WTC11 (cell line): ENCODE data around the gene TRMT11. TPM values are rescaled to one million over a fixed set of nuclear protein-coding genes. Genes with fewer than 3 reads are reported as not detected.
A peak's percentile ranks its signal among the peaks of the same experiment; 100 is the strongest.

Experiments
- AFF4 ChIP-seq: sonication (generic); formaldehyde crosslinking; IDR thresholded peaks from 2 replicates; pipeline ENCODE4 v1.8.1; 2023; ENCODE audit warnings: mild to moderate bottlenecking, missing genetic modification reagents, borderline replicate concordance
- ATF2 ChIP-seq: sonication (generic); formaldehyde crosslinking; IDR thresholded peaks from 2 replicates; pipeline ENCODE4 v1.8.1; 2022; ENCODE audit warnings: low read depth, missing genetic modification reagents, borderline replicate concordance
- CBFB ChIP-seq: sonication (generic); formaldehyde crosslinking; IDR thresholded peaks from 2 replicates; pipeline ENCODE4 v1.8.1; 2022; ENCODE audit warnings: mild to moderate bottlenecking, low read depth, missing genetic modification reagents
- CREM ChIP-seq: sonication (generic); formaldehyde crosslinking; IDR thresholded peaks from 2 replicates; pipeline ENCODE4 v1.8.1; 2022; ENCODE audit warnings: mild to moderate bottlenecking, missing genetic modification reagents, moderate library complexity
- CTCF ChIP-seq: fragments of 200-600 bp; IDR thresholded peaks from 2 replicates; pipeline ENCODE4 v1.8.0; 2022; ENCODE audit warnings: antibody characterized with exemption
- ELF4 ChIP-seq: sonication (generic); formaldehyde crosslinking; IDR thresholded peaks from 2 replicates; pipeline ENCODE4 v1.8.1; 2022; ENCODE audit warnings: low read depth, mild to moderate bottlenecking, moderate library complexity, missing genetic modification reagents
- ESRRA ChIP-seq: sonication (generic); formaldehyde crosslinking; IDR thresholded peaks from 2 replicates; pipeline ENCODE4 v1.8.1; 2022; ENCODE audit warnings: mild to moderate bottlenecking, missing genetic modification reagents, borderline replicate concordance
- FOXP1 ChIP-seq: sonication (generic); formaldehyde crosslinking; IDR thresholded peaks from 2 replicates; pipeline ENCODE4 v1.8.0; 2022; ENCODE audit warnings: missing genetic modification reagents, mild to moderate bottlenecking, moderate library complexity, borderline replicate concordance
- GRHL2 ChIP-seq: fragments of 250-450 bp; sonication (Bioruptor Pico); IDR thresholded peaks from 2 replicates; pipeline ENCODE4 v1.8.0; 2022; ENCODE audit warnings: mild to moderate bottlenecking, moderate library complexity; ENCODE audit not compliant: insufficient replicate concordance, severe bottlenecking
- KAT7 ChIP-seq: sonication (generic); formaldehyde crosslinking; IDR thresholded peaks from 2 replicates; pipeline ENCODE4 v1.8.1; 2023; ENCODE audit warnings: missing genetic modification reagents, mild to moderate bottlenecking, borderline replicate concordance
- NFYB ChIP-seq: sonication (generic); formaldehyde crosslinking; conservative IDR thresholded peaks from 2 replicates; pipeline ENCODE4 v1.8.0; 2022; ENCODE audit warnings: low read depth, missing genetic modification reagents
- RELA ChIP-seq: sonication (generic); formaldehyde crosslinking; IDR thresholded peaks from 2 replicates; pipeline ENCODE4 v1.8.1; 2022; ENCODE audit warnings: missing genetic modification reagents, mild to moderate bottlenecking, borderline replicate concordance
- RORB ChIP-seq: fragments of 250-450 bp; sonication (Bioruptor Pico); IDR thresholded peaks from 2 replicates; pipeline ENCODE4 v1.9.0; 2021; ENCODE audit warnings: mild to moderate bottlenecking
- SOX15 ChIP-seq: fragments of 250-450 bp; sonication (Bioruptor Pico); IDR thresholded peaks from 2 replicates; pipeline ENCODE4 v1.9.0; 2021; ENCODE audit warnings: mild to moderate bottlenecking
- ZMAT4 ChIP-seq: fragments of 250-450 bp; sonication (Bioruptor Pico); IDR thresholded peaks from 2 replicates; pipeline ENCODE4 v1.9.0; 2021; ENCODE audit warnings: mild to moderate bottlenecking
- ZNF232 ChIP-seq: sonication (generic); formaldehyde crosslinking; IDR thresholded peaks from 2 replicates; pipeline ENCODE4 v1.8.0; 2022; ENCODE audit warnings: mild to moderate bottlenecking, missing genetic modification reagents
- ZNF396 ChIP-seq: fragments of 250-450 bp; sonication (Bioruptor Pico); IDR thresholded peaks from 2 replicates; pipeline ENCODE4 v1.8.0; 2021; ENCODE audit warnings: mild to moderate bottlenecking, moderate library complexity, borderline replicate concordance
- ZNF512 ChIP-seq: sonication (generic); formaldehyde crosslinking; IDR thresholded peaks from 2 replicates; pipeline ENCODE4 v1.8.1; 2022; ENCODE audit warnings: missing genetic modification reagents, borderline replicate concordance
- ZNF532 ChIP-seq: fragments of 250-450 bp; sonication (Bioruptor Pico); IDR thresholded peaks from 2 replicates; pipeline ENCODE4 v1.9.0; 2021; ENCODE audit warnings: mild to moderate bottlenecking, borderline replicate concordance
- total RNA-seq: library from RNA; stranded (reverse); gene quantifications from 3 replicates; pipeline ENCODE4 v1.2.3, GENCODE V29; 2021

The TRMT11 gene
- total RNA-seq, 1 experiment from 2014 or later = 32.3 TPM

GRCh38 chr6:125956506-125957390, 29.6 kb upstream of the TRMT11 start, which contains the start of gene HINT3 (continued):
- TF ChIP-seq GRHL2 (CRISPR knock-in tag) (no peak), NFYB (CRISPR knock-in tag) (no peak), ZNF232 (CRISPR knock-in tag) (peak; percentile 59; the same call in 1 of the 2 replicates), CBFB (CRISPR knock-in tag) (no peak), SOX15 (CRISPR knock-in tag) (no peak), ELF4 (CRISPR knock-in tag) (no peak), ESRRA (no peak), ZMAT4 (CRISPR knock-in tag) (no peak), ZNF532 (CRISPR knock-in tag) (no peak), FOXP1 (CRISPR knock-in tag) (peak; percentile 88; the same call in 1 of the 2 replicates), RELA (CRISPR knock-in tag) (0 out of 2 replicates have a peak, but pooled peaks have one; percentile 65), AFF4 (CRISPR knock-in tag) (peak; percentile 78; the same call in 1 of the 2 replicates), CTCF (peak; percentile 88), ZNF512 (CRISPR knock-in tag) (no peak), KAT7 (CRISPR knock-in tag) (peak; percentile 97; the same call in 1 of the 2 replicates), ATF2 (CRISPR knock-in tag) (no peak), ZNF396 (no peak), RORB (CRISPR knock-in tag) (no peak), CREM (peak; percentile 97)
